H1 (cell line): ENCODE measurements around the gene SORBS1. TPM values are rescaled to one million over a fixed set of nuclear protein-coding genes. Genes with fewer than 3 reads are reported as not detected.

Experiments
- CTCF ChIA-PET: fragments of 300-600 bp; sonication (Branson Sonifier 250); formaldehyde crosslinking; loops from one replicate; lab custom pipeline; 2021; ENCODE audit not compliant: partially characterized antibody; lab: Charles Lee
- POLR2A ChIA-PET: fragments of 300-600 bp; sonication (Branson Sonifier 250); formaldehyde crosslinking; loops from one replicate; lab custom pipeline; 2021; ENCODE audit warnings: inconsistent platforms; ENCODE audit not compliant: partially characterized antibody; lab: Charles Lee
- DNase-seq, 2 experiments: peaks; one replicate each; pipeline versions ENCODE4 v3.0.0 to v3.0.0-alpha.2; 2010 to 2022; ENCODE audit warnings: low spot score in 2 of 2, low read depth in 1 of 2, mixed read lengths in 1 of 2
- FAIRE-seq: peaks from 2 replicates; lab custom pipeline; 2011; peaks lifted over from hg19 to GRCh38; lab: Jason Lieb, UNC
- H2AFZ ChIP-seq: 2 replicates; pipeline ENCODE4 v1.8.1; 2012; ENCODE audit warnings: low read length, inconsistent platforms
- H2AK5ac ChIP-seq: 2 replicates; pipeline ENCODE4 v1.6.1; 2013; ENCODE audit warnings: low read depth, low read length
- H2BK120ac ChIP-seq: replicated peaks from 2 replicates; pipeline ENCODE3; 2013; ENCODE audit warnings: low read depth, low read length, inconsistent platforms
- H2BK12ac ChIP-seq: 2 replicates; pipeline ENCODE4 v1.6.1; 2013; ENCODE audit warnings: low read depth, low read length
- H2BK15ac ChIP-seq: 2 replicates; pipeline ENCODE4 v1.6.1; 2013; ENCODE audit warnings: low read length
- H2BK20ac ChIP-seq: 2 replicates; pipeline ENCODE4 v1.6.1; 2013; ENCODE audit warnings: low read length
- H2BK5ac ChIP-seq: 2 replicates; pipeline ENCODE4 v1.6.1; 2013; ENCODE audit warnings: low read depth, low read length
- H3K14ac ChIP-seq: 2 replicates; pipeline ENCODE4 v1.6.1; 2013; ENCODE audit warnings: inconsistent platforms; ENCODE audit not compliant: insufficient read length
- H3K18ac ChIP-seq: 2 replicates; pipeline ENCODE4 v1.6.1; 2013; ENCODE audit warnings: low read length; ENCODE audit errors: extremely low read depth
- H3K23ac ChIP-seq: 2 replicates; pipeline ENCODE4 v1.6.1; 2013; ENCODE audit warnings: inconsistent platforms; ENCODE audit not compliant: insufficient read length
- H3K23me2 ChIP-seq: 2 replicates; pipeline ENCODE4 v1.6.1; 2013; ENCODE audit warnings: low read depth, low read length
- H3K27ac ChIP-seq: 2 replicates; pipeline ENCODE4 v1.6.1; 2011; ENCODE audit warnings: low read depth, low read length, inconsistent platforms
- H3K27me3 ChIP-seq, 4 experiments: replicated peaks in 1 of 4; 1 replicate in 1 of 4; 2 replicates in 3 of 4; pipeline versions ENCODE4 v1.6.1 to v1.8.1; 2011 to 2013; ENCODE audit warnings: low read length in 3 of 4, mild to moderate bottlenecking in 3 of 4, inconsistent platforms in 2 of 4, mixed read lengths in 2 of 4, moderate library complexity in 1 of 4; ENCODE audit not compliant: control insufficient read depth in 3 of 4, insufficient read depth in 3 of 4; ENCODE audit errors: extremely low read depth in 1 of 4
- H3K36me3 ChIP-seq, 4 experiments: 2 replicates each; pipeline versions ENCODE4 v1.6.1 to v1.8.1; 2011 to 2013; ENCODE audit warnings: mild to moderate bottlenecking in 4 of 4, low read length in 3 of 4, moderate library complexity in 2 of 4, control low read depth in 1 of 4, inconsistent platforms in 1 of 4; ENCODE audit not compliant: insufficient read depth in 4 of 4, control insufficient read depth in 2 of 4
- H3K4ac ChIP-seq: replicated peaks from 2 replicates; pipeline ENCODE3; 2013; ENCODE audit warnings: low read length, low read depth, mixed read lengths, inconsistent platforms; ENCODE audit not compliant: insufficient read length
- H3K4me1 ChIP-seq, 4 experiments: replicated peaks in 1 of 4; 1 replicate in 1 of 4; 2 replicates in 3 of 4; pipeline versions ENCODE4 v1.6.1 to v1.8.1; 2011 to 2013; ENCODE audit warnings: low read length in 3 of 4, inconsistent platforms in 2 of 4, mixed read lengths in 1 of 4; ENCODE audit not compliant: insufficient read depth in 4 of 4, control insufficient read depth in 3 of 4
- H3K4me2 ChIP-seq, 2 experiments: 2 replicates each; pipeline versions ENCODE4 v1.6.1 to v1.8.1; 2011 to 2013; ENCODE audit warnings: low read depth in 2 of 2, low read length in 2 of 2, control low read depth in 1 of 2, inconsistent platforms in 1 of 2, mild to moderate bottlenecking in 1 of 2; ENCODE audit not compliant: insufficient read depth in 1 of 2
- H3K4me3 ChIP-seq, 4 experiments: fragments of 200-600, 300-600 bp in 1 of 4; sonication (generic), shearing (Covaris generic), sonication (Bioruptor Twin) in 1 of 4; 2 replicates each; pipeline versions ENCODE4 v1.5.1 to v1.8.1; 2011 to 2016; ENCODE audit warnings: low read length in 4 of 4, low read depth in 3 of 4, control low read depth in 2 of 4, inconsistent platforms in 2 of 4, mild to moderate bottlenecking in 2 of 4, mixed read lengths in 1 of 4, moderate library complexity in 1 of 4; ENCODE audit not compliant: insufficient read depth in 2 of 4; ENCODE audit errors: extremely low read depth in 1 of 4
- H3K56ac ChIP-seq: replicated peaks from 2 replicates; pipeline ENCODE3; 2013; ENCODE audit warnings: low read depth, mild to moderate bottlenecking, mixed read lengths, low read length, inconsistent platforms; ENCODE audit not compliant: insufficient read length
- H3K79me1 ChIP-seq: 2 replicates; pipeline ENCODE4 v1.6.1; 2013; ENCODE audit warnings: low read depth, low read length, control low read depth
- H3K79me2 ChIP-seq, 2 experiments: 2 replicates each; pipeline versions ENCODE4 v1.6.1 to v1.8.1; 2012 to 2013; ENCODE audit warnings: low read length in 2 of 2, mild to moderate bottlenecking in 2 of 2, inconsistent platforms in 1 of 2; ENCODE audit not compliant: insufficient read depth in 2 of 2, control insufficient read depth in 1 of 2
- H3K9ac ChIP-seq, 4 experiments: replicated peaks in 1 of 4; 1 replicate in 1 of 4; 2 replicates in 3 of 4; pipeline versions ENCODE4 v1.6.1 to v1.8.1; 2011 to 2013; ENCODE audit warnings: low read depth in 3 of 4, low read length in 3 of 4, control low read depth in 2 of 4, mild to moderate bottlenecking in 2 of 4, moderate library complexity in 2 of 4, inconsistent platforms in 1 of 4; ENCODE audit errors: extremely low read depth in 1 of 4
- H3K9me3 ChIP-seq, 2 experiments: 2 replicates each; pipeline versions ENCODE4 v1.6.1 to v1.8.1; 2012 to 2013; ENCODE audit warnings: mild to moderate bottlenecking in 2 of 2, moderate library complexity in 2 of 2, control low read depth in 1 of 2, inconsistent platforms in 1 of 2, low read depth in 1 of 2, low read length in 1 of 2, mixed read lengths in 1 of 2; ENCODE audit not compliant: insufficient read depth in 2 of 2
- H4K20me1 ChIP-seq, 2 experiments: replicated peaks in 1 of 2; 2 replicates each; pipeline versions ENCODE3 to v1.8.1; 2011 to 2013; ENCODE audit warnings: inconsistent platforms in 2 of 2, low read length in 2 of 2, mild to moderate bottlenecking in 1 of 2; ENCODE audit not compliant: insufficient read depth in 2 of 2, control insufficient read depth in 1 of 2
- H4K5ac ChIP-seq: 2 replicates; pipeline ENCODE4 v1.6.1; 2013; ENCODE audit warnings: low read length, low read depth, mixed read lengths, inconsistent platforms; ENCODE audit not compliant: insufficient read length
- H4K8ac ChIP-seq: 2 replicates; pipeline ENCODE4 v1.8.0; 2013; ENCODE audit warnings: mild to moderate bottlenecking, moderate library complexity, low read length, inconsistent platforms; ENCODE audit not compliant: insufficient read depth; ENCODE audit errors: extremely low read depth
- H4K91ac ChIP-seq: replicated peaks from 2 replicates; pipeline ENCODE3; 2013; ENCODE audit warnings: low read length, mixed read lengths, inconsistent platforms; ENCODE audit not compliant: insufficient read length
- BACH1 ChIP-seq: IDR thresholded peaks from 2 replicates; pipeline ENCODE4 v1.6.1; 2012; ENCODE audit warnings: low read length, improper control_type of control experiment
- CEBPB ChIP-seq: IDR thresholded peaks from 2 replicates; pipeline ENCODE4 v1.6.1; 2012; ENCODE audit warnings: low read depth, low read length
- CHD1 ChIP-seq: IDR thresholded peaks from 2 replicates; pipeline ENCODE4 v1.6.1; 2012; ENCODE audit warnings: low read depth, low read length, improper control_type of control experiment
- FOSL1 ChIP-seq: IDR thresholded peaks from 2 replicates; pipeline ENCODE4 v1.6.1; 2011; ENCODE audit warnings: mild to moderate bottlenecking, low read depth, low read length, moderate library complexity; ENCODE audit not compliant: insufficient read depth
- JUN ChIP-seq: IDR thresholded peaks from 2 replicates; pipeline ENCODE4 v1.6.1; 2011; ENCODE audit warnings: low read depth, mild to moderate bottlenecking, improper control_type of control experiment, low read length
- NANOG ChIP-seq: IDR thresholded peaks from 2 replicates; pipeline ENCODE4 v1.6.1; 2011; ENCODE audit warnings: low read length, low read depth, mild to moderate bottlenecking, inconsistent platforms; ENCODE audit not compliant: insufficient read depth, poor library complexity, severe bottlenecking
- POLR2A ChIP-seq, 2 experiments: IDR thresholded peaks; 1 replicate in 1 of 2; 2 replicates in 1 of 2; pipeline ENCODE4 v1.6.1; 2011; ENCODE audit warnings: low read depth in 2 of 2, low read length in 2 of 2, mild to moderate bottlenecking in 2 of 2; ENCODE audit errors: control extremely low read depth in 1 of 2
- SP4 ChIP-seq: IDR thresholded peaks from 2 replicates; pipeline ENCODE4 v1.6.1; 2012; ENCODE audit warnings: low read length, inconsistent platforms
- TBP ChIP-seq: IDR thresholded peaks from 2 replicates; pipeline ENCODE4 v1.6.1; 2011; ENCODE audit warnings: low read depth, low read length, improper control_type of control experiment
- YY1 ChIP-seq: IDR thresholded peaks from 2 replicates; pipeline ENCODE4 v1.6.1; 2011; ENCODE audit warnings: low read depth, mild to moderate bottlenecking, low read length
- WGBS, 2 experiments: shearing (Covaris generic) in 1 of 2; methylation state at CpG; one replicate each; pipeline versions ENCODE4 v1.1.6 to v1.1.7; 2013 to 2015; ENCODE audit warnings: low lambda C conversion rate in 2 of 2, mixed read lengths in 2 of 2, inconsistent platforms in 1 of 2, low coverage in 1 of 2, missing lambda C conversion rate in 1 of 2; ENCODE audit not compliant: insufficient replicate concordance in 2 of 2, insufficient coverage in 1 of 2, insufficient read length in 1 of 2; ENCODE audit errors: extremely low coverage in 1 of 2, missing lambda C conversion rate in 1 of 2; 5-methylcytosine and 5-hydroxymethylcytosine counted together
- polyA plus RNA-seq, 7 experiments: library from polyadenylated mRNA; depleted of rRNA in 3 of 7; stranded (reverse) in 5 of 7; unstranded in 2 of 7; fragments of >200 nt in 5 of 7; fragments of 200-250 nt in 2 of 7; gene quantifications; 1 replicate in 5 of 7; 2 replicates in 1 of 7; 4 replicates in 1 of 7; pipeline versions ENCODE4 v1.2.1 to v1.2.3, GENCODE V29; 2011 to 2013; ENCODE audit warnings: missing spikeins in 2 of 7, mixed read lengths in 2 of 7
- total RNA-seq: library from RNA; stranded (reverse); fragmentation: NEBNext Ultra II Directional; extraction: Animal tissue kit (Norgen Biotek cat#: 25700); gene quantifications from 2 replicates; pipeline ENCODE4 v1.2.1, GENCODE V29; 2021
- TF ChIP-seq, protein P1 (sequence below): IDR thresholded peaks from 2 replicates; pipeline ENCODE4 v1.6.1; 2012; ENCODE audit warnings: inconsistent platforms
- TF ChIP-seq, protein P2 (sequence below), 3 experiments: IDR thresholded peaks; 1 replicate in 2 of 3; 2 replicates in 1 of 3; pipeline versions ENCODE4 v1.5.1 to v1.6.1; 2011; ENCODE audit warnings: low read length in 3 of 3, mild to moderate bottlenecking in 3 of 3, inconsistent platforms in 2 of 3, low read depth in 1 of 3, moderate library complexity in 1 of 3; ENCODE audit not compliant: insufficient read depth in 1 of 3; ENCODE audit errors: control extremely low read depth in 1 of 3

The SORBS1 gene
- total and polyA plus RNA-seq, 2 of the 8 experiments (the other 6 are each of a cell fraction or from before 2014, with no cell fraction given): 16.0 to 35.0 TPM

DNA sequence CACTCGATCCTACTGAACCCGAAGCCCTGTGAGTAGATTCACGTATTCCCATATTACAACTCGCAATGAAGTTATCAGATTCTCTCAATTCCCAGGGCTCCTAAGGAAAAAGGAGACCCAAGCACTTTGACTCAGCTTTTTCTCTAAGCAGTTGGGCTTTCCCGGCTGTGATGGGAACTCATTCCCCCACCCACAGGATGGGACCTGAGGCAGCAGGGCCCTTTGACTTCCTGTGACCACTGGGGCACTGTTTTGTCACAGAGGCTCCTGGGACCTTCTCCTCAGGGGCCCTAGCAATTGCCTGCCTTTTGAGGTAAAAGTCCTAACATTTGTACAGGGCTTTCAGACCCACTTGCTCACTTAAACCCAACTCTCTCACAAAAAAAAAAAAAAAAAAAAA lies 147.6 kb downstream of the SORBS1 start:
- H3K27ac ChIP-seq: no peak overlapping the region
- no peaks in the 10 kb centered on the region for H3K23me2 ChIP-seq
- H3K56ac ChIP-seq: no peak overlapping the region
- no peak overlapping the region for H2BK5ac ChIP-seq
- ChIA-PET POLR2A (interaction anchor here (0.9 to 1.4 kb wide), 2 partner anchors 13 to 20 kb away, joined by 4 read pairs; no protein-coding TSS in a partner anchor), CTCF (interaction anchor here (1.1 to 6.9 kb wide), 11 partner anchors 15 to 191 kb away, joined by 3 to 60 read pairs (median 5); no protein-coding TSS in a partner anchor)
- FAIRE-seq: no peak
- H3K36me3 ChIP-seq: no peaks in the 10 kb centered on the region
- no peak overlapping the region for H3K4me3 ChIP-seq
- H3K79me2 ChIP-seq: no peaks in the 10 kb centered on the region
- H3K14ac ChIP-seq: no peak overlapping the region
- no peak overlapping the region for H4K8ac ChIP-seq
- H4K20me1 ChIP-seq: no peaks in the 10 kb centered on the region
- no peak overlapping the region for H3K18ac ChIP-seq
- no peak for DNase-seq
- no peak overlapping the region for H3K23ac ChIP-seq
- H3K27me3 ChIP-seq: no peaks in the 10 kb centered on the region; a peak in 1 of 7 replicates
- H2BK12ac ChIP-seq: no peak overlapping the region
- H3K9ac ChIP-seq: no peak overlapping the region
- no peak overlapping the region for H2AK5ac ChIP-seq
- WGBS, 2 experiments: 93% methylated on average over 5 of the region's 5 CpGs; no CpG with 5 or more reads in 1 of the 2 experiments
- no peak overlapping the region for H3K4ac ChIP-seq
- no peak overlapping the region for H3K4me2 ChIP-seq
- H2AFZ ChIP-seq: no peak overlapping the region
- H2BK20ac ChIP-seq: no peak overlapping the region
- no peak overlapping the region for H4K5ac ChIP-seq
- H3K79me1 ChIP-seq: no peaks in the 10 kb centered on the region
- no peak overlapping the region for H2BK120ac ChIP-seq
- H3K9me3 ChIP-seq: no peaks in the 10 kb centered on the region
- H2BK15ac ChIP-seq: no peak overlapping the region
- no peak overlapping the region for H4K91ac ChIP-seq
- H3K4me1 ChIP-seq: peaks cover 8 to 15% (median 9%) of the 10 kb centered on the region in 4 experiments; a peak in 6 of 7 replicates
- no peak for TF ChIP-seq SP4
- no peak for TF ChIP-seq CEBPB
- no peak for TF ChIP-seq JUN
- no peak for TF ChIP-seq BACH1
- TF ChIP-seq CHD1: no peak
- TF ChIP-seq, protein P1, sequence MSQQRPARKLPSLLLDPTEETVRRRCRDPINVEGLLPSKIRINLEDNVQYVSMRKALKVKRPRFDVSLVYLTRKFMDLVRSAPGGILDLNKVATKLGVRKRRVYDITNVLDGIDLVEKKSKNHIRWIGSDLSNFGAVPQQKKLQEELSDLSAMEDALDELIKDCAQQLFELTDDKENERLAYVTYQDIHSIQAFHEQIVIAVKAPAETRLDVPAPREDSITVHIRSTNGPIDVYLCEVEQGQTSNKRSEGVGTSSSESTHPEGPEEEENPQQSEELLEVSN: no peak
- no peak for TF ChIP-seq POLR2A (IDR thresholded peaks at IDR 0.05; ENCODE audit: control extremely low read depth in 1 of 2, low read depth in 2 of 2, low read length in 2 of 2)
- TF ChIP-seq, protein P2, sequence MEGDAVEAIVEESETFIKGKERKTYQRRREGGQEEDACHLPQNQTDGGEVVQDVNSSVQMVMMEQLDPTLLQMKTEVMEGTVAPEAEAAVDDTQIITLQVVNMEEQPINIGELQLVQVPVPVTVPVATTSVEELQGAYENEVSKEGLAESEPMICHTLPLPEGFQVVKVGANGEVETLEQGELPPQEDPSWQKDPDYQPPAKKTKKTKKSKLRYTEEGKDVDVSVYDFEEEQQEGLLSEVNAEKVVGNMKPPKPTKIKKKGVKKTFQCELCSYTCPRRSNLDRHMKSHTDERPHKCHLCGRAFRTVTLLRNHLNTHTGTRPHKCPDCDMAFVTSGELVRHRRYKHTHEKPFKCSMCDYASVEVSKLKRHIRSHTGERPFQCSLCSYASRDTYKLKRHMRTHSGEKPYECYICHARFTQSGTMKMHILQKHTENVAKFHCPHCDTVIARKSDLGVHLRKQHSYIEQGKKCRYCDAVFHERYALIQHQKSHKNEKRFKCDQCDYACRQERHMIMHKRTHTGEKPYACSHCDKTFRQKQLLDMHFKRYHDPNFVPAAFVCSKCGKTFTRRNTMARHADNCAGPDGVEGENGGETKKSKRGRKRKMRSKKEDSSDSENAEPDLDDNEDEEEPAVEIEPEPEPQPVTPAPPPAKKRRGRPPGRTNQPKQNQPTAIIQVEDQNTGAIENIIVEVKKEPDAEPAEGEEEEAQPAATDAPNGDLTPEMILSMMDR (IDR thresholded peaks at IDR 0.05; ENCODE audit: control extremely low read depth in 1 of 3, insufficient read depth in 1 of 3, low read depth in 1 of 3, low read length in 3 of 3): no peak
- no peak for TF ChIP-seq YY1
- no peak for TF ChIP-seq TBP
- TF ChIP-seq NANOG: no peak
- no peak for TF ChIP-seq FOSL1
